Breast epithelium (tissue), 4 donors: ENCODE results near the gene WBP2NL. TPM values are rescaled to one million over a fixed set of nuclear protein-coding genes. Genes with fewer than 3 reads are reported as not detected.

Source experiments
- DNase-seq, 2 donors: peaks; one replicate each; pipeline ENCODE4 v3.0.0-alpha.2; 2019; ENCODE audit warnings: low spot score in 2 of 2
- H3K27ac ChIP-seq, 2 donors: fragments of 200-600 bp; sonication (generic) in 1 of 2; one replicate each; pipeline ENCODE4 v1.5.1; 2016 to 2019; ENCODE audit warnings: mild to moderate bottlenecking in 1 of 2
- H3K27me3 ChIP-seq, 2 donors: fragments of 200-600 bp; sonication (generic) in 1 of 2; one replicate each; pipeline versions ENCODE4 v1.5.1 to v1.6.0; 2017 to 2019; ENCODE audit warnings: control low read depth in 1 of 2, mild to moderate bottlenecking in 1 of 2
- H3K36me3 ChIP-seq: fragments of 200-600 bp; one replicate; pipeline ENCODE4 v1.5.1; 2019
- H3K4me1 ChIP-seq, 2 donors: fragments of 200-600 bp; sonication (generic); one replicate each; pipeline ENCODE4 v1.5.1; 2016 to 2019; ENCODE audit warnings: control low read depth in 1 of 2
- H3K4me3 ChIP-seq, 3 donors: fragments of 200-600 bp; sonication (generic); 1 replicate in 2 of 3; 2 replicates in 1 of 3; pipeline ENCODE4 v1.5.1; 2016 to 2019; ENCODE audit warnings: mild to moderate bottlenecking in 3 of 3, moderate library complexity in 2 of 3
- H3K9me3 ChIP-seq, 2 donors: fragments of 200-600 bp; sonication (generic) in 1 of 2; one replicate each; pipeline ENCODE4 v1.5.1; 2016 to 2019; ENCODE audit warnings: control low read depth in 1 of 2
- POLR2A ChIP-seq: fragments of 450-650 bp; IDR thresholded peaks from one replicate; pipeline ENCODE4 v1.6.1; 2016; ENCODE audit warnings: antibody characterized with exemption, mild to moderate bottlenecking, moderate library complexity
- POLR2AphosphoS5 ChIP-seq, 3 donors: sonication (generic); formaldehyde crosslinking; IDR thresholded peaks; one replicate each; pipeline ENCODE4 v1.6.1; 2017; ENCODE audit warnings: antibody characterized with exemption in 3 of 3
- intact Hi-C: fragments of 100-400 bp; cut with DNase I; formaldehyde crosslinking; loops from one replicate; pipeline ENCODE4 v1.15.1; 2023; ENCODE audit warnings: low total_unique reads
- total RNA-seq, 3 donors: library from RNA; depleted of rRNA; stranded (reverse); fragments of >200 nt; gene quantifications; one replicate each; pipeline ENCODE4 v1.1.0, GENCODE V29; 2016
- TF ChIP-seq, protein P1 (sequence below), 3 donors: fragments of 450-650 bp; IDR thresholded peaks; one replicate each; pipeline ENCODE4 v1.5.1; 2016 to 2017; ENCODE audit warnings: antibody characterized with exemption in 3 of 3, mild to moderate bottlenecking in 3 of 3, moderate library complexity in 3 of 3

WBP2NL gene
- total RNA-seq, 3 donors from 2014 or later = 0.96 to 12.3 (median 2.0) TPM

DNA sequence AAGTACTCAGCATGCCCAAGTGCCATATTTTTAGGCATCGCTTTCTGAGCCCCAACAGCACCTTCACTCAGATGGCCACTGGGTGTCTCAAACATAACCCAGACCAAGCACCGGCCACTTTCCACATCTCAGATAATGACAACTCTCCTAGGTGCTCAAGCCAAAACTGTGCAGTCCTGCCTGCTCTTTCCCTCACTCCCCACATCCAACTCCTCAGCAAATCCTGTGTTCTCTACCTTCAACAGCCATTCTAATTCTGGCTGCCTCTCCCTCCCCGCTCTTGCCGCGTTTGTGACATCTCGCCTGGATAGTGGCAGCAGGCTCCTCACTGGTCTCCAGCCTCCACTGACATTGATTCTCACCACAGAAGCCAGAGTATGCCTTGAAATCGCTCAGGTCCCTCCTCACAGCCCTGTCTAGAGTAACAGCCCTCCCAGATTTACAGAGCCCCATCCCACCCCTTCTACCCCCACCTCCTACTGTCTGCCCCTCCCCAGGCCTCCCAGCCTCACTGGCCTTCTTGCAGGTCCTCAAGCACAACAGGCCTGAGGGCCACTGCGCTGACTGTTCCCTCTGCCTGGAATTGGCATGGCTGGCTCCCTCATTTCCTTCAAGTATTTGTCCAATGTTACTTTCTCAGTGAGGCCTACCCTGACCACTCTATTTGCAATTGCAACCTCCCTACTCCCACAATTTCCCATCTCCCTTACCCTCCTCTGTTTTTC is 74.2 kb downstream of the WBP2NL start:
- Histone ChIP-seq H3K4me1 (peaks cover 8% of the 10 kb centered on the region in 2 donors), H3K27ac (no peak overlapping the region), H3K4me3 (no peak overlapping the region), H3K36me3 (no peaks in the 10 kb centered on the region), H3K27me3 (no peaks in the 10 kb centered on the region), H3K9me3 (no peaks in the 10 kb centered on the region)
- intact Hi-C loops = no loop called here
- TF ChIP-seq, protein P1, sequence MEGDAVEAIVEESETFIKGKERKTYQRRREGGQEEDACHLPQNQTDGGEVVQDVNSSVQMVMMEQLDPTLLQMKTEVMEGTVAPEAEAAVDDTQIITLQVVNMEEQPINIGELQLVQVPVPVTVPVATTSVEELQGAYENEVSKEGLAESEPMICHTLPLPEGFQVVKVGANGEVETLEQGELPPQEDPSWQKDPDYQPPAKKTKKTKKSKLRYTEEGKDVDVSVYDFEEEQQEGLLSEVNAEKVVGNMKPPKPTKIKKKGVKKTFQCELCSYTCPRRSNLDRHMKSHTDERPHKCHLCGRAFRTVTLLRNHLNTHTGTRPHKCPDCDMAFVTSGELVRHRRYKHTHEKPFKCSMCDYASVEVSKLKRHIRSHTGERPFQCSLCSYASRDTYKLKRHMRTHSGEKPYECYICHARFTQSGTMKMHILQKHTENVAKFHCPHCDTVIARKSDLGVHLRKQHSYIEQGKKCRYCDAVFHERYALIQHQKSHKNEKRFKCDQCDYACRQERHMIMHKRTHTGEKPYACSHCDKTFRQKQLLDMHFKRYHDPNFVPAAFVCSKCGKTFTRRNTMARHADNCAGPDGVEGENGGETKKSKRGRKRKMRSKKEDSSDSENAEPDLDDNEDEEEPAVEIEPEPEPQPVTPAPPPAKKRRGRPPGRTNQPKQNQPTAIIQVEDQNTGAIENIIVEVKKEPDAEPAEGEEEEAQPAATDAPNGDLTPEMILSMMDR (IDR thresholded peaks at IDR 0.05) = no peak
- no peak for TF ChIP-seq POLR2A
- no peak for TF ChIP-seq POLR2AphosphoS5 (IDR thresholded peaks at IDR 0.05)
- DNase-seq = no peak

DNA sequence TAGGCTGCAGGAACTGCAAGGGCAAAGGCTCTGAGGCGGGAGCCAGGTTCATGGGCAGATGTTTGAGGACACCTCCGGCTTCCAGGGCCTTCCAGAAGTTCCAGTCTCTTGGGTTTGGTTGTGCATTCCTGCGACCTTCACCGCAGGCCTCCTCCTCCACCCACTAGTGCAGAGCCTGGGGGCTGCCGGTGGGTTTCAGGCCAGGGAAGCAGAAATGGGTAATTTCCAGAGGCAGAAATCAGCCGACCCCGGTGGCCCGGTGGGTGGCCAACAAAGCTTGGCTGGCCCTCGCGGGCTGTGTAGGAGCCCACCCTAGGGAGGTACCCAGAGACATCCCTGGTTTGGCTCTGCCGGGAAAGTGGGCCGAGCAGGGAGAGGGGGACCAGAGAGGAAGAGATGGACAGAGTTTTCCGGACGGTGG is 75.0 kb downstream of the WBP2NL start:
- no peak for DNase-seq
- Histone ChIP-seq H3K27me3 (no peaks in the 10 kb centered on the region), H3K9me3 (no peaks in the 10 kb centered on the region), H3K4me3 (peak overlapping the region; percentile 70 to 86 (median 82)), H3K36me3 (no peaks in the 10 kb centered on the region), H3K27ac (peak overlapping the region; percentile 88 to 96), H3K4me1 (peaks cover 13 to 14% of the 10 kb centered on the region in 2 donors)
- TF ChIP-seq, protein P1 (IDR thresholded peaks at IDR 0.05) = no peak
- intact Hi-C loops = no loop called here

DNA sequence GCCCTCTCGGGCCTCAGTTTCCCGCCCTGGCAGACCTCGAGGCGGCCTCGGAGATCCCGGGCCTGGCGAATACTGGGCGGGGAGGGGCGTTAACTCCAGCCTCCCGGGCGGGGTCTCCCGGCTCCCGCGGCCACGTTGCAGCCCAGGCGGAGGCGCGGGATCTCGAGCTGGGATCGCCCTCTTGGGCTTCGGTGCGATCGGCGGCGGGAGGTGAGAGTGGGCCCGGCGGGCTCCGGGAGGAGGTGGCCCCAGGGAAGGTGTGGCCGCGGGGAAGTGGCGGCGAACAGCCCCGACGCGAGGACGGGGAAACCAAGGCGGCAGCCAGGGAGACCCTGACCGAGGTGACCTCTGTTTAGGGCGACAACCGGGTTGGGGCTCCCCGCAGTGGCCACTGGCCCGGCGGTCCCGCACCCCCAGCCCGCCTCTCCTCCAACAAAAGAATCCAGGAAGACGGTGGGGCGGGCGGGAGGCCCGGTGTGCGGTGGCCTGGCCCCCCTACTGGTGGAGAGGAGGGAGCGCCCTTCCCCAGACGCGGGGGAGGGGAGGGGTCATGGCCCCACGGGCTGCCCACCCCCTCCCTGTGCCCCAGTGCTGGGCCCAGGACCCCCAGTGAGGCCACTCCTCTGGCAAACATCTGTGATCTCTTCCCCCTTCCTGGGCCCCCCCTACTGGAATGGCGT is 75.7 kb downstream of the WBP2NL start, which contains the start of gene PHETA2:
TSS of gene PHETA2 (plus strand) at position 117 of the 680 bp plus-strand sequence. CDS start 3,046 bp downstream, outside the sequence.
- DNase-seq = peak; percentile 42 to 60
- TF ChIP-seq, protein P1 (IDR thresholded peaks at IDR 0.05) = peak; percentile 45 to 69 (median 50)
- no peak for TF ChIP-seq POLR2A
- TF ChIP-seq POLR2AphosphoS5 (IDR thresholded peaks at IDR 0.05) = peak in 2 of 3 donors; percentile 42 to 63
- Histone ChIP-seq H3K27ac (peak within 1 kb of the TSS; percentile 88 to 96), H3K9me3 (no peaks in the 10 kb centered on the region), H3K36me3 (no peaks in the 10 kb centered on the region), H3K4me1 (peaks cover 17% of the 10 kb centered on the region in 2 donors), H3K4me3 (peak within 1 kb of the TSS; percentile 70 to 86 (median 82)), H3K27me3 (no peaks in the 10 kb centered on the region)
- intact Hi-C loops = no loop called here

GRCh38 chr22:42074846-42075676 is 76.5 kb downstream of the WBP2NL start:
- intact Hi-C loops = no loop called here
- no peak for DNase-seq
- TF ChIP-seq POLR2A (no peak), POLR2AphosphoS5 (IDR thresholded peaks at IDR 0.05) (no peak)
- TF ChIP-seq, protein P1 (IDR thresholded peaks at IDR 0.05) = peak in 1 of 3 donors; percentile 8
- Histone ChIP-seq H3K9me3 (no peaks in the 10 kb centered on the region), H3K4me1 (peaks cover 13 to 17% of the 10 kb centered on the region in 2 donors), H3K4me3 (peak overlapping the region; percentile 70 to 86 (median 82)), H3K36me3 (no peaks in the 10 kb centered on the region), H3K27me3 (no peaks in the 10 kb centered on the region), H3K27ac (peak overlapping the region; percentile 88 to 96)
